NCI-H748 (cell line): ENCODE results near the gene ERC2.
A peak's percentile ranks its signal among the peaks of the same experiment; 100 is the strongest.

ENCODE experiments used
- DNase-seq: peaks from one replicate; lab custom pipeline; 2025; ENCODE audit not compliant: unreplicated experiment; lab: John Stamatoyannopoulos, UW

The ERC2 gene

GRCh38 chr3:55942868-55943267, 525.4 kb downstream of the ERC2 start:
- peak; percentile 5 for DNase-seq

GRCh38 chr3:55939287-55939686, 529.0 kb downstream of the ERC2 start:
- no peak for DNase-seq

GRCh38 chr3:55937301-55937700, 531.0 kb downstream of the ERC2 start:
- peak; percentile 21 for DNase-seq

- no peak for DNase-seq
Measured at GRCh38 chr3:55936549-55937052, 531.7 kb downstream of the ERC2 start.

GRCh38 chr3:55935241-55935640, 533.0 kb downstream of the ERC2 start:
- DNase-seq = peak; percentile 90

- DNase-seq = no peak
Measured at GRCh38 chr3:55934771-55935170, 533.5 kb downstream of the ERC2 start.

- DNase-seq = no peak
Measured at GRCh38 chr3:55929154-55929869, 539.0 kb downstream of the ERC2 start.

- DNase-seq = no peak
Measured at GRCh38 chr3:55923626-55924025, 544.6 kb downstream of the ERC2 start.

- no peak for DNase-seq
Measured at GRCh38 chr3:55923207-55923606, 545.1 kb downstream of the ERC2 start.

GRCh38 chr3:55912880-55913279, 555.4 kb downstream of the ERC2 start:
- no peak for DNase-seq

- DNase-seq = no peak
Measured at GRCh38 chr3:55911266-55911665, 557.0 kb downstream of the ERC2 start.

GRCh38 chr3:55910543-55910942, 557.7 kb downstream of the ERC2 start:
- no peak for DNase-seq

- no peak for DNase-seq
Measured at GRCh38 chr3:55909373-55909772, 558.9 kb downstream of the ERC2 start.

- peak; percentile 67 for DNase-seq
Measured at GRCh38 chr3:55907616-55908015, 560.7 kb downstream of the ERC2 start.

- no peak for DNase-seq
Measured at GRCh38 chr3:55906896-55907295, 561.4 kb downstream of the ERC2 start.

GRCh38 chr3:55904716-55905115, 563.6 kb downstream of the ERC2 start:
- no peak for DNase-seq

GRCh38 chr3:55903680-55904079, 564.6 kb downstream of the ERC2 start:
- no peak for DNase-seq

- no peak for DNase-seq
Measured at GRCh38 chr3:55902221-55902900, 565.9 kb downstream of the ERC2 start.

GRCh38 chr3:55899887-55900286, 568.4 kb downstream of the ERC2 start:
- DNase-seq = peak; percentile 23

GRCh38 chr3:55897573-55898224, 570.6 kb downstream of the ERC2 start:
- peak; percentile 68 for DNase-seq

GRCh38 chr3:55895897-55896566, 572.2 kb downstream of the ERC2 start:
- DNase-seq = peak; percentile 90
